ENCODE measurements around the gene LMCD1.
"Not testable (repeated sequence)": the region's sequence is repeated elsewhere in the genome, so short reads cannot be mapped to it uniquely, and the experiment has no call there.

Gene LMCD1

DNA sequence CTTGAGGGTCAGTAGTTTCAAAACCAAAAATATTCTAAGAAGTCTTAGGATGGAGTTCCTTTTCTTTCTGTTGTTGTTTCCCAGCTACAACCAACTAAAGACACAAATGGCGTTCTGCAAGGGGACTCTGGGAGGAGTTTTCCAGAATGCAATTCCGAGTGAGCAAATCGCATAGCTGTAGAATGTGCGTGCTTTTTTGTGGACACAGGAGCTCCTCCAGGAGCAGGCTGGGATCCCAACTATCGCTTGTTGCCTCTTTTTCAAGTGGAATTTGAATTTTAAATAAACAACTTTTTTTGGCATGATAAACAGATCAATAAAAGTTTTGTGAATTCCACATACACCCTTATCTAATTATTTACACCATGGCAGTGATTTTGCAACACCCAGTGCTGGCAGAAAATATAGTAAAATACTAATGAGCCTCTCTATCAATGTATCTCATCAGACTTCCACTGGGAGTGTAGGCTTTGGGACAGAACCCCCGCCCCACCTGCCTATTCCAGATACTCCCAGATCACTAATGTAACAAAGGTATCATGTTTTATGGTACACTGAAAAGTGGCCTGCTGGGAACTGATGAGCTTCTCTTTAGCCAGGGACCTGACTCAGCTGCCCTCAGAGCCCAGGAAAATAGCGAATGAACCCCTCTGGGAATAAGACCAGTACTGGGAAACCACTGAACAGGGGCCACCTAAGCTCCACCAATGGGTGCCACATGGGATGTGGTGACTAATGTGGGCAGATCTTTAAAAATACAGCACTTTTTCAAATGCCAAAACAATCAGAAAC, 66.4 kb downstream of the LMCD1 start:
- DNase-seq, result no peak

DNA sequence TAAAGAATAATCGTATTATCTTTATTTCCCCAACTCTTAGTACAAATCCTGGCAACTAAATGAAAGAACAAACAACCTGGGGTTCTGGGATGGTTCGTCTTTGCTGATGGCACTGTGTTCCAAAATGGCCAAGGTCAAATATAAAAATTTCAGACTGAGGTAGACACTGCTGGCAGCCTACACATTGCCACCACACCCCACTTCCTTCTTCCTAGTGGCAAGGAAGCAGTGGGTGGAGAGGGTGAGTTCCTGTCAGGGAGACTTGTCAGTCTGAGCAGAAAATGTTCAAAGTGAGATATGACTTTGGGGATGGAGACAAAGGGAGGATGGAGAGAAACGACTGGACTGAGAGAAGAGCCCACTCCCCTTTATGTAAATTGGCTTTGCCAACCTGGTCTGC, 69.6 kb downstream of the LMCD1 start:
- DNase-seq, result no peak

- DNase-seq, result no peak
Measured at GRCh38 chr3:8573342-8573926, 71.8 kb downstream of the LMCD1 start.

DNA sequence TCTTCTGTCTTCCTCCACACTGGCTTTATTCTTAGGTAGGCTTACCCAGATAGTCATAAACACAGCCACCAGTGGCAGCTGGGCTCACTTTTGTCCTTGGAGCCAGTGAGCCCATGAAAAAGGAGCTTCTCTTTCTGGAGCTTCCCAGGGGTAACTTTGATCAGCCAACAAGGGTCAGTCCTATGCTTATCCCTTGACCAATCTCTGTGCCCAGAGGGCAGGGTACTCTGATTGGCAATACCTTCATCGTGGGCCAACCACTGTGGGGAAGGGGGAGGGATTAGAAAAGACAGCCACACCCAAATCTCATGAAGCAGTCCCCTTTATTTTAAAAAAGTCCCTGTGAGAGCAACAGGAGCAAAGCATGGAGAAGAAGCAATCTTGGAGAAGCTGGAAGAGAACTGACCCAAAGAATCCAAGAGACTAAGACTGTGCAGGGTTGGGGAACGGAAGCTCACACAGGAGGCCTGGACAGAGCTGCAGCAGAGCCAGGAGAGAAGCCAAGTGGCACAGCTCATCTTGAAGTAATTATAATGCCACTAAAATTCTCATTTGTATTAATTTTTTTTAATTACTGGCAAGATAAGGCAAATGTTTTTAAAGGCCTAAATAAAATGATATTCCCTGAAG, 72.5 kb downstream of the LMCD1 start:
- no peak for DNase-seq

DNA sequence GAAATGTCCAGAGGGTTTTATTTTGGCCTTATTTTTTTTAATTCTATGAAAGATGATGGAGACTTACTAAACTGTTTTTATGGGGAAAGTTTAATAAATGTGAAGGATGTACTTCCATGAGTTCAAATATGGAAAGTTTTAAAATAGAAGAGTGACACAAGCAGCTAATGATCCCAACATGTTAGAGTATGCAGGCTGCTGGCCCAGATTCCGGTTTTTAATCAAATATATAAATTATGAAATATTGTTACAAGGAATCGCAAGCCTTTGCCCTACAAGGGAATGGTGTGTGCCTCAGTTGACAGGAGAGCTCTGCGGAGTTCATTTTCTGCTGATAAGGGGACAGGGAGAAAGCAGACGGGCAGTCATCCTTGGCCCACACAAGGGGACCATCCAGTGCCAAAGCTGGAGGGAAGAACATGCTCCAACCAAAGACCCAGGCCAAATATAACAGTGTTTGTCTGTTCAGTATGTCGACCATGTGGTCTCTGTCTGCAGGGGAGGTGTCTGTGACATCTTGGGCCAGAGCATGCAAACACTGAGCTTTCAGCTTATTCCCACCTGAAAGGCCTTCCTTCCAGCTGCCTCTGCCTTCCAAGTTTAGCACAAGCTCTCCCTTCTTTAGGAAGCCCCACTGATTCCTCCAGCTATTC, 73.2 kb downstream of the LMCD1 start:
- no peak for DNase-seq

GRCh38 chr3:8575364-8576104, 73.9 kb downstream of the LMCD1 start:
- DNase-seq, result no peak

DNA sequence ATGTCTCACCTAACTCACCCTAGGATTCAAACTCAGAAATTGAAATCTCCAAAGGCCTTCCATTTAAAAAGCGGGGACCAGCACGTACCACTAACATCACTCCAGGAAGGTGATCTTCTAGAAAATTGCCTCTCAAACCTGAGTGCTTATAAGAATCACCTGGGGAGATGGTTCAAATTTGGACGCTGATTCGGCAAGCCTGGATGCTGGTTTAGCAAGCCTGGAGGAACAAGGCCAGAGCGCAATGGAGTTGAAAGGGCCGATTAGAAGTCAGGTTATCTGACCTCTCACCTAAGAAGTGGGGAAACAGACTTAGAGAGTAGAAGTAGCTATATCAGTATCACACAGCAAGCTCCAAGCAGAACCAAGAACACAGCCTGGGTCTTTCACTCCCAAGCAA, 74.8 kb downstream of the LMCD1 start:
- DNase-seq, result no peak

GRCh38 chr3:8576841-8577571, 75.4 kb downstream of the LMCD1 start:
- DNase-seq, result no peak

DNA sequence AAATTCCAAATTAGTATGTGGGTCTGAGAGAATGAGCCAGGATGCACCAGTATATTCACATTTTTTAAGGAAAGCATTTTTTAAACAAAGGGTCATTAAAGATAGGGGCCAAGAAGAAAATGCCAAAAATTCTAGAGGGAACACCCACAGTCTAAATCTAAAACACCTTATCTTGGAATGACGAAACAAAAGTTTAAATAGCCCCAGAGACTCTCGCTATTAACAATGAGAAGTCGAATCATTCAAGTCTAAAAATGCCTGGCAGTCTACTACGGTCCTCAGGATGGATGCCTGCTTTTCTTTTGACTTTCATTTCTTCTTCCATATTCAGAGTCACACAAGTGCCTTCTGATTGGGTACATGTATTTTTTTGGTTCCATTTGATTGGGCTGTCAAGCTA, 76.7 kb downstream of the LMCD1 start:
- DNase-seq, result no peak

GRCh38 chr3:8579096-8579495, 77.5 kb downstream of the LMCD1 start:
- no peak for DNase-seq

DNA sequence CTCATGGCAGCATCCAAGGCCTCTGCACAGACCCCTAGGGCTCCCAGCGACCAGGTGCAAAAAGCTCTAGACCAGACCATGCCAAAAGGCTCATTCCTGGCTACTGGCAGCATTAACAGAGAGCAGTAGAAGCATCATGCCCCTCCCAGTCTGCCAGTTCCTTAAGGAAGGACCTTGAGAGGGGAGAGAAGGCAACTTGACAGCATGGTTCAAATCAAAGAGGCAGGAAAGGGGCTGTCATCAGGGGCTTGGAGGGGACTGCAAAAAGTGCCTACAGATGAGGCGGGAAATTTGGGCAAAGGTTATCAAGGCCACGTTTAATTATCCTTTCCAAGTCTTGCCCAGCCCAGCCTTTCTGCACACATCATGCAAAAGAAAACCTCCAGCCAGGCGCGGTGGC, 78.3 kb downstream of the LMCD1 start:
- no peak for DNase-seq

GRCh38 chr3:8580434-8580833, 78.8 kb downstream of the LMCD1 start:
- not testable (repeated sequence) for DNase-seq

GRCh38 chr3:8581373-8581772, 79.8 kb downstream of the LMCD1 start:
- no peak for DNase-seq

GRCh38 chr3:8581806-8582445, 80.3 kb downstream of the LMCD1 start:
- no peak for DNase-seq

DNA sequence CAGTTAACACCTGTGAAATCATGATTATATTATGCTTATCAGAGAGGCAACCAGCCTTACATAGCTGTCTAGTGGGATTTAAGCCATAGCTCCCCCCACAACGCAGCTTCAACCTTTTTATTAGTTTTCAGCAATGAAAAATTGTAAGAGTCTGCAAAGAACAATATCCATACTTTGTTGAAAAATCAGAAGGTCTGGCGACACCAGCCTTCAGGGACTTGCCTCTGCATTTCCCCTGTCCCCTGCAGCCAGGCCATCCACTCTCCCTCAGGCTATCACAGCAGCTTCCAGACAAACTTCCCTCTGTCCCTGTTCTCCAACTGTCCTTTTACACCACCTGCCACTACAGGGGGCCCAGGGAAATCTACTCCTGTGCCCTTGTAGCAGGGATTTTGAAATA, 83.0 kb downstream of the LMCD1 start:
- no peak for DNase-seq

GRCh38 chr3:8589880-8590556, 88.4 kb downstream of the LMCD1 start:
- DNase-seq, result no peak

DNA sequence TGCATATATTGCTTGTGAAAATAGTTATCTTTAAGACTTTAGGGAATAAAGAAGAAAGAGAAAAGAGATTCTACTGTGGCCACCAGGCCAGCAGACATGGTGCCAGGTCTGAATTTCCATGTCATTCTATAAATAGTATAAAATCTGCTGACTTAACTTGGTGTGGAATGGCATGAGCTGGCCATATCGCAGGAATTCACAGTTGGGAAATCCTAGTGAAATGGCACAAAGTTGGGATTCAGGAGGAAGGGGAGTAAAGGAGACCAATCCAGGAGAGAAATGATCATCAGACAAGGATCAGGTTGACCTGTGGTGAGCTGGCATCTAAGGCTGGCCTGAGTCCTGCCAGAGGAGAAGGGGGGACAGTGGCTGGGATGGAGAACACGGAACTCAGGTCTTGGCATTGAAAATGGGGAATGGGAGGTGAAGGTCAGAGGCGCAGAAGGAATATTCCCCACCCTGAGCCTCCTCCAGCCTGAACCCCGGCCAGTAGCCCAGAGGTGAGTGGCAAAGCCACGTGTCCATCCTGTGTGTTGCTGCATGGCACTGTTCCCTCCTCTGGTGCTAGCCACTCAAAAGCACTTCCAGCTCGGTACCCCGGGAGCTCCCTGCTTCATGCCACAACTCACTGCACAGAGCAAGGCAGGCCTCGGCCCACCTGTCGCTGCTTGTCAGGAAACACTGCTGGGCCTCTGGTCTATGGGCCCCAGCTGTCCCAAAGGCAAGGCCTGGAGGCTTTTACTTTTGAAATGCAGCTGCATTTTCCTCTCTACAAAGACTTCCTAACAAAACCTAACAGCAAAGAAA, 91.6 kb downstream of the LMCD1 start:
- no peak for DNase-seq

GRCh38 chr3:8595252-8595651, 93.6 kb downstream of the LMCD1 start:
- DNase-seq, result no peak

GRCh38 chr3:8595695-8596115, 94.1 kb downstream of the LMCD1 start:
- no peak for DNase-seq
